Brain microvascular endothelial cell (primary cell): ENCODE data around the gene LYPD8.

Source experiments
- DNase-seq: peaks from one replicate; pipeline ENCODE4 v3.0.0-alpha.2; 2020
- H3K27ac ChIP-seq: fragments of 250-450 bp; sonication (Bioruptor Pico); 2 replicates; pipeline ENCODE4 v1.5.1; 2020; ENCODE audit warnings: mild to moderate bottlenecking, moderate library complexity
- H3K27me3 ChIP-seq: fragments of 250-450 bp; sonication (Bioruptor Pico); replicated peaks from 2 replicates; pipeline ENCODE4 v1.5.1; 2020; ENCODE audit warnings: mild to moderate bottlenecking
- H3K36me3 ChIP-seq: fragments of 250-450 bp; sonication (Bioruptor Pico); replicated peaks from 2 replicates; pipeline ENCODE4 v1.5.1; 2020; ENCODE audit warnings: mild to moderate bottlenecking
- H3K4me3 ChIP-seq: 2 replicates; pipeline ENCODE4 v1.5.1; 2011; ENCODE audit warnings: low read depth, mild to moderate bottlenecking, control low read depth, low read length, moderate library complexity
- in situ Hi-C: cut with HindIII; loops from 2 replicates; pipeline ENCODE4 v1.10.0; 2017; ENCODE audit warnings: low sequenced_read_pairs, low pct_ligation_motif_present
- TF ChIP-seq, protein P1 (sequence below): IDR thresholded peaks from 2 replicates; pipeline ENCODE4 v1.5.1; 2011; ENCODE audit warnings: low read depth, mild to moderate bottlenecking, moderate library complexity, low read length, control low read depth, inconsistent platforms; ENCODE audit errors: missing control alignments

LYPD8 gene

DNA sequence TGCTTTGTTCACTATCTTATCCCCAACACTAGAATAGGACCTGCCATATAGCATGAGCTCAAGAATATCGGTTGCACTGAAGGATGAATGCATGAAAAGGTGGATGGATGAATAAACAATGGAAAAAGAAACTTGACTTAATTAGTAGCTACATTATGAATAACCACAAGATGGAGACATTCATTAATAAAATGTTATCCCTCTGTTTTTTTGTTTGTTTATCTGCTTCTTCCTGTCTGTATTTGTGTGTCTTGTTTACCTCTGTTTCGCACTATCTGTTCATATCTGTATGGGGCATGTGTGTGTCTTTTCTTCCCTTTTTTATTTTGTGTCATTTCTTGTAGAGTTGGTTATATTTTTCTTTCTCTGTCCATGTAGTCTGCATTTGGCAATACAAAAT, 51.9 kb downstream of the LYPD8 start:
- no peak overlapping the region for H3K4me3 ChIP-seq
- in situ Hi-C loops: no loop called here
- DNase-seq: no peak
- TF ChIP-seq, protein P1, sequence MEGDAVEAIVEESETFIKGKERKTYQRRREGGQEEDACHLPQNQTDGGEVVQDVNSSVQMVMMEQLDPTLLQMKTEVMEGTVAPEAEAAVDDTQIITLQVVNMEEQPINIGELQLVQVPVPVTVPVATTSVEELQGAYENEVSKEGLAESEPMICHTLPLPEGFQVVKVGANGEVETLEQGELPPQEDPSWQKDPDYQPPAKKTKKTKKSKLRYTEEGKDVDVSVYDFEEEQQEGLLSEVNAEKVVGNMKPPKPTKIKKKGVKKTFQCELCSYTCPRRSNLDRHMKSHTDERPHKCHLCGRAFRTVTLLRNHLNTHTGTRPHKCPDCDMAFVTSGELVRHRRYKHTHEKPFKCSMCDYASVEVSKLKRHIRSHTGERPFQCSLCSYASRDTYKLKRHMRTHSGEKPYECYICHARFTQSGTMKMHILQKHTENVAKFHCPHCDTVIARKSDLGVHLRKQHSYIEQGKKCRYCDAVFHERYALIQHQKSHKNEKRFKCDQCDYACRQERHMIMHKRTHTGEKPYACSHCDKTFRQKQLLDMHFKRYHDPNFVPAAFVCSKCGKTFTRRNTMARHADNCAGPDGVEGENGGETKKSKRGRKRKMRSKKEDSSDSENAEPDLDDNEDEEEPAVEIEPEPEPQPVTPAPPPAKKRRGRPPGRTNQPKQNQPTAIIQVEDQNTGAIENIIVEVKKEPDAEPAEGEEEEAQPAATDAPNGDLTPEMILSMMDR: no peak
- no peaks in the 10 kb centered on the region for H3K27me3 ChIP-seq
- H3K27ac ChIP-seq: no peak overlapping the region
- no peaks in the 10 kb centered on the region for H3K36me3 ChIP-seq

DNA sequence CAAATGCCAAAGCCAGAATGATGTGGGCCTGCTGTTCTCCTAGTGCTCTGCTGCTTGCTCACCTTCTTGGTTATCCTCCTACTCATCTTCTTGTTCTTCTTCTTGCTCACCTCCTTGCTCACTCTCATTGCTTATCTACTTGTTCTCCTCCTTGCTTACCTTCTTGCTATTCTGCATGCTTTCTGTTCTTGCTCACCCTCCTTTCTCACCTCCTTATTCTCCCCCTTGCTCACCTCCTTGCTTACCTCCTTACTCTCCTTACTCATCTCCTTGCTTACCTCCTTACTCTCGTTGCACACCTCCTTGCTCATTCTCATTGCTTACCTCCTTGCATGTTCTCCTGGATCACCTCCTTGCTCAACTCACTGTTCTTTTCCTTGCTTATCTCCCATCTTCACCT, 52.8 kb downstream of the LYPD8 start, which contains the start of gene OR14I1:
TSS of gene OR14I1 (minus strand) at position 53 of the 400 bp plus-strand sequence.
- no peak within 1 kb of the TSS for H3K27ac ChIP-seq
- no peak for DNase-seq
- H3K36me3 ChIP-seq: no peaks in the 10 kb centered on the region
- TF ChIP-seq, protein P1: no peak
- no peak within 1 kb of the TSS for H3K4me3 ChIP-seq
- no peaks in the 10 kb centered on the region for H3K27me3 ChIP-seq
- in situ Hi-C loops: no loop called here

DNA sequence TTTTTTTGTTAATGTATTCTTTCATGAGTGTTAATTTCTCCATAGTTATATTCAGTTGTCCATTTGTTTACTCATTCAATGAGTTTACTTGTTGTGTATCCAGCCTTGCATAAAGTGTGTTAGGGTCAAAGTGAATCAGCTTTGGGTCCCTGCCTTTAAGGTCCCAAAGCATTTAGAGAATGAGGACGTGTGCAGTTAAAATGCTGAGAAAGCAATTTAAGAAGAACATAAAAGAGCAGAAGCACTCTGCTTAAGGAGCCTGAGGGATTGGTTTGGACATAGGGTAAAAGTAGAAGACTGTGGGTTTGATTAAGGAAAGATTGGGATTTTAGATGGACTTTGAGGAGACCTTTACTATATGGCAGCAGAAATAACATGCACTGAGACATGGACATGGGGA, 56.5 kb downstream of the LYPD8 start:
- Histone ChIP-seq H3K36me3 (no peaks in the 10 kb centered on the region), H3K27me3 (no peaks in the 10 kb centered on the region), H3K4me3 (no peak overlapping the region), H3K27ac (no peak overlapping the region)
- DNase-seq: no peak
- in situ Hi-C loops: no loop called here
- TF ChIP-seq, protein P1: no peak

DNA sequence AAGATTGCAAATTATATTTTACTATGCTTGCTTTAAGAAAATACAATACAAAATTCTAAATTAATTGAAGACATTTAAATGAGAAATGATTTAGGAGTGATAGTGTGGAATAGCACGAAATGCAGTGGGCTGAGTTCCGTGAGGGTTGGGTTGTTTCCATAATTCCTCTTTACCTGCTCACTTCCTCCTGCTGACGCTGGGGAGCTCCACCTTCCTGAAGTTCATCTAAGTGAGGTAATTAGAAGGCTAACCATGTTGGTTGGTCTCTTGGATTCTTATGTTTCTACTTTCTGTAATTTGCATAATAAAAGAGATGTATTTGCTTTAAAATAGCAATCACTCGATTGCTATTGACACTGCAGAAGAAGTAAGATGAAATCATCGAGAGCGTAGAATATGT, 57.7 kb downstream of the LYPD8 start:
- Histone ChIP-seq H3K27me3 (no peaks in the 10 kb centered on the region), H3K36me3 (no peaks in the 10 kb centered on the region), H3K4me3 (no peak overlapping the region), H3K27ac (no peak overlapping the region)
- TF ChIP-seq, protein P1: no peak
- no peak for DNase-seq
- in situ Hi-C loops: no loop called here

DNA sequence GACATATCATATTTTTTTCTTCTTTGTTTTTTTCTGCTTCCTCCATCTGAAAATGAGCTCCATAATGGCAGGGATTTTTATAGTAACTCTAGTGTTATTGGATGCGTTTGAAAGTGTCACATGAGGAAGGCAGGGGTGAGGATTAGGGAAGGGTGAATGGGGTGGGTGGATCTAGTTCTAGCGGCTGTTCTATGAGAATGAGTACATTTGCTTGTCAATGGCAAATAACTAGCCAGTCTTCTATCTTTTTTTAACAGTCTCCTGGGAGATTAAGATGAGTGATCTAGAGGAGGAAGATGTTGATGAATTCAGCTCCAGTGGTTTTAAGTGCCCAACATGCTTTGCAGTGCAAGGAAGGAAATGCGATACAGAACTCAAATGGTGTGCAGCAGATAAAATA, 58.8 kb downstream of the LYPD8 start:
- H3K27me3 ChIP-seq: no peaks in the 10 kb centered on the region
- H3K36me3 ChIP-seq: no peaks in the 10 kb centered on the region
- no peak for DNase-seq
- TF ChIP-seq, protein P1: no peak
- no peak overlapping the region for H3K27ac ChIP-seq
- in situ Hi-C loops: no loop called here
- H3K4me3 ChIP-seq: no peak overlapping the region

DNA sequence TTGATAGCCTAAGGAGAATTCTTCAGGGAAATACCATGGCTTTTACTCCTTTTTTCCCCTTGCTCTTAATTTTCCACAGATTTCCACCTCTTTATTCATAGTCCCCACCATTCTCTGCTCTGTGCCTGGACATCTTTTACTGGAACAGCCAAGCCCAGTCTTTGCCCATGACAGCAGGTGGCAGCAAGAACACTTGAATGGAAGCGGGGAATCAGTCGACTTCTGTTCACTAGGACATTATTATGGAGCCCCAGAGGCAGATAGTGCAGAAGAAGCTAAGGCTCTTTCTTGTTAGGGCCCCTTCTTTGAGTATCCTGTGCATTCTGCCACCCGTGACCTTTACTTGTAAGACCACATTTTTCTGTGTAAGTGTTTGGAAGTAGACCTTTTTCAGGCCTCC, 59.3 kb downstream of the LYPD8 start:
- no peak for DNase-seq
- Histone ChIP-seq H3K27me3 (no peaks in the 10 kb centered on the region), H3K27ac (no peak overlapping the region), H3K36me3 (no peaks in the 10 kb centered on the region), H3K4me3 (no peak overlapping the region)
- TF ChIP-seq, protein P1: no peak
- in situ Hi-C loops: no loop called here
